ENCODE measurements around the gene PLCB2.

The PLCB2 gene

GRCh38 chr15:40327457-40327856 lies 19.7 kb upstream of the PLCB2 start:
- Histone ChIP-seq H3K4me3 (ENCODE audit: low read length, poor library complexity, severe bottlenecking) (peak overlapping the region; percentile 81), H3K9me3 (ENCODE audit: insufficient read depth, low read depth, low read length) (no peaks in the 10 kb centered on the region), H3K4me2 (ENCODE audit: low read depth, low read length, poor library complexity, severe bottlenecking) (peak overlapping the region; percentile 84), H3F3A (ENCODE audit: low read depth) (0 out of 2 replicates have a peak, but pooled peaks cover 5% of the 10 kb centered on the region), H3K9ac (ENCODE audit: low read depth, low read length, poor library complexity, severe bottlenecking) (peak overlapping the region; percentile 82), H3K79me2 (ENCODE audit: insufficient read depth, low read length) (peaks cover 85% of the 10 kb centered on the region), H3K4me1 (ENCODE audit: insufficient read depth, low read length, poor library complexity, severe bottlenecking) (peaks cover 75% of the 10 kb centered on the region), H2AFZ (ENCODE audit: low read length) (no peak overlapping the region), H3K36me3 (ENCODE audit: insufficient read depth, low read length) (peaks cover 2% of the 10 kb centered on the region; the same call in 1 of the 2 replicates), H4K20me1 (ENCODE audit: insufficient read depth, low read length, poor library complexity, severe bottlenecking) (peaks cover 13% of the 10 kb centered on the region), H3K27me3 (ENCODE audit: insufficient read depth, low read length, poor library complexity, severe bottlenecking) (no peaks in the 10 kb centered on the region), H3K9me2 (replicated peaks; ENCODE audit: low read depth, low read length) (no peaks in the 10 kb centered on the region)
- TF ChIP-seq EZH2phosphoT487 (IDR thresholded peaks at IDR 0.05; ENCODE audit: borderline replicate concordance) (no peak), CTCF (conservative IDR thresholded peaks at IDR 0.05; ENCODE audit: low read length) (no peak)

GRCh38 chr15:40325700-40326099 lies 18.0 kb upstream of the PLCB2 start:
- H2AFZ ChIP-seq (ENCODE audit: low read length), result no peak overlapping the region
- H3K4me3 ChIP-seq (ENCODE audit: low read length, poor library complexity, severe bottlenecking), result peak overlapping the region; percentile 81
- TF ChIP-seq CTCF (conservative IDR thresholded peaks at IDR 0.05; ENCODE audit: low read length) (no peak), EZH2phosphoT487 (IDR thresholded peaks at IDR 0.05; ENCODE audit: borderline replicate concordance) (no peak)
- peak overlapping the region; percentile 82 for H3K9ac ChIP-seq (ENCODE audit: low read depth, low read length, poor library complexity, severe bottlenecking)
- H3K27me3 ChIP-seq (ENCODE audit: insufficient read depth, low read length, poor library complexity, severe bottlenecking), result no peaks in the 10 kb centered on the region
- H3K36me3 ChIP-seq (ENCODE audit: insufficient read depth, low read length), result no peaks in the 10 kb centered on the region
- peaks cover 67% of the 10 kb centered on the region for H3K79me2 ChIP-seq (ENCODE audit: insufficient read depth, low read length)
- H3F3A ChIP-seq (ENCODE audit: low read depth), result 0 out of 2 replicates have a peak, but pooled peaks cover 5% of the 10 kb centered on the region
- H4K20me1 ChIP-seq (ENCODE audit: insufficient read depth, low read length, poor library complexity, severe bottlenecking), result peaks cover 13% of the 10 kb centered on the region
- H3K4me2 ChIP-seq (ENCODE audit: low read depth, low read length, poor library complexity, severe bottlenecking), result peak overlapping the region; percentile 84
- peaks cover 60% of the 10 kb centered on the region for H3K4me1 ChIP-seq (ENCODE audit: insufficient read depth, low read length, poor library complexity, severe bottlenecking)
- H3K9me3 ChIP-seq (ENCODE audit: insufficient read depth, low read depth, low read length), result no peaks in the 10 kb centered on the region
- H3K9me2 ChIP-seq (replicated peaks; ENCODE audit: low read depth, low read length), result no peaks in the 10 kb centered on the region

DNA sequence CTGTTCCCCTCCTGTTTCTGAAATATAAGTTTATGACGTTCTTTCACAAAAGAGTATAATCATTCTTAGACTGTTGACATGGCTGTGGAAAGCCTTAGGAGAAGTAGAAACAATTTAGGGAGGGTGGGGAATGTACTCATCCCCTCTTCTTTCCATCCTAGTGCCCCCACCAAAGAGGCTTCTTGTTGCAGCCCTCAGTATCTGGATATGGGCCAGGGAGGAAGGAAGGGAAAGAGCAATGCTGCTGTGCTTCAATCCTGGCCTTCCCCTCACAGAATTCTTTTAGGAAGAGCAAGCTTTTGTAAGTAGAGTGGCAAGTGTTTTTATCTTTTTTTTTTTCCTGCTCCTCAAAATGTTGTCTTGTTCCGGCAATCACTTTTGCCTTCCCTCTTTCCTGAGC lies 17.5 kb upstream of the PLCB2 start:
- Histone ChIP-seq H3K4me2 (ENCODE audit: low read depth, low read length, poor library complexity, severe bottlenecking) (peak overlapping the region; percentile 84), H3K9ac (ENCODE audit: low read depth, low read length, poor library complexity, severe bottlenecking) (peak overlapping the region; percentile 82), H3K9me2 (replicated peaks; ENCODE audit: low read depth, low read length) (no peaks in the 10 kb centered on the region), H3K79me2 (ENCODE audit: insufficient read depth, low read length) (peaks cover 62% of the 10 kb centered on the region), H3K4me3 (ENCODE audit: low read length, poor library complexity, severe bottlenecking) (peak overlapping the region; percentile 81), H3K4me1 (ENCODE audit: insufficient read depth, low read length, poor library complexity, severe bottlenecking) (peaks cover 55% of the 10 kb centered on the region), H4K20me1 (ENCODE audit: insufficient read depth, low read length, poor library complexity, severe bottlenecking) (peaks cover 13% of the 10 kb centered on the region), H3K9me3 (ENCODE audit: insufficient read depth, low read depth, low read length) (no peaks in the 10 kb centered on the region), H3K27me3 (ENCODE audit: insufficient read depth, low read length, poor library complexity, severe bottlenecking) (no peaks in the 10 kb centered on the region), H3F3A (ENCODE audit: low read depth) (0 out of 2 replicates have a peak, but pooled peaks cover 5% of the 10 kb centered on the region), H3K36me3 (ENCODE audit: insufficient read depth, low read length) (no peaks in the 10 kb centered on the region), H2AFZ (ENCODE audit: low read length) (no peak overlapping the region)
- TF ChIP-seq CTCF (conservative IDR thresholded peaks at IDR 0.05; ENCODE audit: low read length) (no peak), EZH2phosphoT487 (IDR thresholded peaks at IDR 0.05; ENCODE audit: borderline replicate concordance) (no peak)

Measured in Loucy (cell line).